Kidney (tissue), 14 donors: ENCODE data around the gene RPL18. TPM values are rescaled to one million over a fixed set of nuclear protein-coding genes. Genes with fewer than 3 reads are reported as not detected.
A peak's percentile ranks its signal among the peaks of the same experiment; 100 is the strongest.

Source experiments
- DNase-seq, 5 donors: peaks; one replicate each; pipeline ENCODE4 v3.0.0-alpha.2; 2013 to 2020
- FAIRE-seq: peaks from 2 replicates; lab custom pipeline; 2012; peaks lifted over from hg19 to GRCh38; lab: Jason Lieb, UNC
- H3K27ac ChIP-seq, 2 donors: one replicate each; pipeline ENCODE4 v1.7.0; 2013; ENCODE audit warnings: low read depth in 2 of 2, low read length in 2 of 2, inconsistent platforms in 1 of 2
- H3K27me3 ChIP-seq: one replicate; pipeline ENCODE4 v1.7.1; 2013; ENCODE audit warnings: low read length, inconsistent platforms; ENCODE audit not compliant: control insufficient read depth, insufficient read depth
- H3K36me3 ChIP-seq, 3 donors: one replicate each; pipeline versions ENCODE4 v1.7.0 to v1.7.1; 2013; ENCODE audit warnings: low read length in 3 of 3, control low read depth in 1 of 3, inconsistent platforms in 1 of 3; ENCODE audit not compliant: insufficient read depth in 3 of 3, control insufficient read depth in 2 of 3
- H3K4me1 ChIP-seq, 3 donors: one replicate each; pipeline versions ENCODE4 v1.7.0 to v1.7.1; 2013; ENCODE audit warnings: low read length in 3 of 3, inconsistent platforms in 1 of 3, low read depth in 1 of 3; ENCODE audit not compliant: control insufficient read depth in 2 of 3, insufficient read depth in 2 of 3
- H3K4me3 ChIP-seq, 3 donors: one replicate each; pipeline versions ENCODE4 v1.7.0 to v1.8.1; 2013; ENCODE audit warnings: low read length in 3 of 3, control low read depth in 1 of 3, inconsistent platforms in 1 of 3
- H3K9ac ChIP-seq, 3 donors: one replicate each; pipeline versions ENCODE4 v1.7.0 to v1.7.1; 2013; ENCODE audit warnings: low read length in 3 of 3, control low read depth in 1 of 3, inconsistent platforms in 1 of 3
- H3K9me3 ChIP-seq, 3 donors: one replicate each; pipeline versions ENCODE4 v1.7.0 to v1.7.1; 2013; ENCODE audit warnings: low read length in 3 of 3, control low read depth in 1 of 3, inconsistent platforms in 1 of 3; ENCODE audit not compliant: control insufficient read depth in 2 of 3, insufficient read depth in 1 of 3
- intact Hi-C: fragments of 100-400 bp; cut with DNase I; formaldehyde crosslinking; loops from one replicate; pipeline ENCODE4 v1.11.1; 2022
- polyA plus RNA-seq: library from polyadenylated mRNA; stranded (reverse); fragments of 350-450 nt; fragmentation: Illumina TruSeq; extraction: RNeasy Lipid Tissue Mini Kit (QIAGEN cat#74804); gene quantifications from one replicate; pipeline ENCODE4 v1.2.3, GENCODE V29; 2014; ENCODE audit warnings: low read depth, low replicate concordance; ENCODE audit not compliant: insufficient read depth
- total RNA-seq: library from RNA; stranded (reverse); fragmentation: NEBNext Ultra II Directional; extraction: Animal tissue kit (Norgen Biotek cat#: 25700); gene quantifications from one replicate; pipeline ENCODE4 v1.2.1, GENCODE V29; 2021
- TF ChIP-seq, protein P1 (sequence below): IDR thresholded peaks from 3 replicates; pipeline ENCODE4 v1.5.1; 2012; ENCODE audit warnings: mild to moderate bottlenecking, moderate library complexity, borderline replicate concordance; ENCODE audit not compliant: insufficient read depth; ENCODE audit errors: extremely low read depth
- donor health status: control.
- donor health status: control.
- donor health status: control.
- donor health status: control.
- donor health status: control.
- donor health status: DM: yes; HTN: yes; CAD: no.
- donor health status: Normal renal cell carcinoma (clear cell type).

RPL18 gene
- total and polyA plus RNA-seq, 2 donors from 2014 or later = 986 to 1,596 TPM

- intact Hi-C loops = no loop called here
- FAIRE-seq = no peak
- H3K36me3 ChIP-seq = peaks cover 0 to 18% (median 15%) of the 10 kb centered on the region in 3 donors
These were observed 961 bp upstream of the RPL18 start for GRCh38 chr19:48619692-48620585.

DNA sequence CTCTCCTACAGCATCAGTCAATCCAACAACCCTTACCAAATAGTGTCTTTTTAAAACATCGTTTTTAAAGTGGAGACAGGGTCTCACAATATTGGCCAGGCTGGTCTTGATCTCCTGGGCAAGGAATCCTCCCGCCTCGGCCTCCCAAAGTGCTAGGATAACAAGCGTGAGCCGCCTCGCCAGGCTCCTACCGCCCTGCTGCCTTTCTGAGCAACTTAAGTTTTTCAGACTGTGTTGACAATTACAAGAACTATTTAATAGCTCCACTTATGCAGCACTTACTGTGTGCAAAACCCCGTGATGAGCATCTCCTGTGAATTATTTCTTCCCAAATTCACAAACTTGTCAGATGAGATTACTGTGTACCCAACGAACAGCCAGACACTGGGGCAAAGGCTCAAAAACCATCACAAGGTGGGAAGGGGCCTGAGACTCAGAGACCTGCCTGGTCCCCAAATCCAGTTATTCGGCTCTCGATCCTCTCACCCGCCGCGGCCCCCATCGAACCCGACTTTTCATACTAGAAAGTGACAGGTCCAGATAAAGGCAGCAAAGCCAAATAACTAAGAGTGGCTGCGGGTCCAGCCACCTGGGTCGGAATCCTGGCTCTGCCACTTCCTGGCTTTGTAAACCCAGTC lies 581 bp downstream of the RPL18 start:
- no peak for FAIRE-seq

More at GRCh38 chr19:48619692-48620585, 961 bp upstream of the RPL18 start:
- Histone ChIP-seq H3K9ac (peak overlapping the region; percentile 9 to 86 (median 49)), H3K4me1 (peaks cover 3 to 31% (median 16%) of the 10 kb centered on the region in 3 donors), H3K27ac (peak overlapping the region; percentile 75 to 84), H3K27me3 (no peaks in the 10 kb centered on the region), H3K9me3 (no peaks in the 10 kb centered on the region), H3K4me3 (peak overlapping the region; percentile 39 to 95 (median 66))
- DNase-seq = peak in 1 of 5 donors; percentile 60
- TF ChIP-seq, protein P1, sequence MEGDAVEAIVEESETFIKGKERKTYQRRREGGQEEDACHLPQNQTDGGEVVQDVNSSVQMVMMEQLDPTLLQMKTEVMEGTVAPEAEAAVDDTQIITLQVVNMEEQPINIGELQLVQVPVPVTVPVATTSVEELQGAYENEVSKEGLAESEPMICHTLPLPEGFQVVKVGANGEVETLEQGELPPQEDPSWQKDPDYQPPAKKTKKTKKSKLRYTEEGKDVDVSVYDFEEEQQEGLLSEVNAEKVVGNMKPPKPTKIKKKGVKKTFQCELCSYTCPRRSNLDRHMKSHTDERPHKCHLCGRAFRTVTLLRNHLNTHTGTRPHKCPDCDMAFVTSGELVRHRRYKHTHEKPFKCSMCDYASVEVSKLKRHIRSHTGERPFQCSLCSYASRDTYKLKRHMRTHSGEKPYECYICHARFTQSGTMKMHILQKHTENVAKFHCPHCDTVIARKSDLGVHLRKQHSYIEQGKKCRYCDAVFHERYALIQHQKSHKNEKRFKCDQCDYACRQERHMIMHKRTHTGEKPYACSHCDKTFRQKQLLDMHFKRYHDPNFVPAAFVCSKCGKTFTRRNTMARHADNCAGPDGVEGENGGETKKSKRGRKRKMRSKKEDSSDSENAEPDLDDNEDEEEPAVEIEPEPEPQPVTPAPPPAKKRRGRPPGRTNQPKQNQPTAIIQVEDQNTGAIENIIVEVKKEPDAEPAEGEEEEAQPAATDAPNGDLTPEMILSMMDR = no peak

DNA sequence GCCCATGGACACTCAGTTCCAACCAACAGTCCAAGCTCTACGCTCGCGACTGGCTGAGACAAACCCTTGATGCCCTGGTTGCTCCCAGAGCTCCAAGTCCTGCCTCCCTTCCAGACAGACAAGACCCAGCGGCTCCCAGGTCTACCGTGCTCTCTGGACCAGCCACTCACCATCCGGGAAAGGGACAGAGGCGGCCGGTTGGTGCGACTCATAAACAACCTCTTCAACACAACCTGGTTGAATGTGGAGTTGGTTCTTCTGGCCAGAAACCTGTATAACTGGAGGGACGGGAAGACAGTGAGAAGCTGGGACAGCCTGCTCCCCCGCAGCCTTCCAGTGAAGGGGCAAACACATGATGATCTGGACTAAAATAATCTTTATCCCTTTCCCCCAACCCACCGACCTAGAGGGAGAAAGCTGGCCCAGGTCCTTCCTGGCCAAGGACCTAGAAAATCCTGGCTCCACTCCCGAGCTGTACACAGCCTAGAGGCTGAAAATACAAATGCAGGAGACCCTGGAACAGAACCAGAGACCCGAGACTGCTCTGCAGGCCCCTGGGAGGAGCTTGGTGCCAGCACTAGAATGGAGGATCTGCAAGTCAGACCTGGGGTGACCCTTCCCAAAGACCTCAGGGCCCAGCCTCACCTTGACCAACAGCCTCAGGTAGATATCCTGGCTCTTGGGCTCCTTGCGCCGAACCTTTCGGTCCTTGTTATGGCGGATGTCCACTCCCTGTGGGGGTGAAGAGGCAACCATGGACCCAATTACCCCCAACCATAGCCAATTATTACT lies 1.6 kb downstream of the RPL18 start:
- Histone ChIP-seq H3K27me3 (no peaks in the 10 kb centered on the region), H3K9me3 (no peaks in the 10 kb centered on the region), H3K36me3 (peaks cover 0 to 18% (median 13%) of the 10 kb centered on the region in 3 donors), H3K9ac (peak overlapping the region in 2 of 3 donors; percentile 98 to 99), H3K27ac (no peak overlapping the region), H3K4me3 (peak overlapping the region; percentile 3 to 100 (median 97)), H3K4me1 (peaks cover 0 to 18% (median 9%) of the 10 kb centered on the region in 3 donors)
- intact Hi-C loops = no loop called here
- DNase-seq (peak in 1 of 5 donors; percentile 59), FAIRE-seq (no peak)
- TF ChIP-seq, protein P1 = no peak

More for the DNA sequence above, 581 bp downstream of the RPL18 start:
- H3K27me3 ChIP-seq = no peaks in the 10 kb centered on the region
- H3K4me3 ChIP-seq = peak overlapping the region; percentile 95 to 100 (median 97)
- intact Hi-C loops = no loop called here
- H3K9me3 ChIP-seq = no peaks in the 10 kb centered on the region
- peaks cover under 1 to 20% (median 11%) of the 10 kb centered on the region in 3 donors for H3K4me1 ChIP-seq
- TF ChIP-seq, protein P1 = no peak
- H3K9ac ChIP-seq = peak overlapping the region; percentile 77 to 99 (median 98)
- peaks cover 0 to 18% (median 15%) of the 10 kb centered on the region in 3 donors for H3K36me3 ChIP-seq
- peak in 1 of 5 donors; percentile 83 for DNase-seq
- peak overlapping the region; percentile 81 to 90 for H3K27ac ChIP-seq
